Activated gamma-delta T cell treated with Interleukin-2 at 50 U/mL for 16 hours (primary cell): ENCODE results near the gene PRSS21.

ENCODE experiments used
- DNase-seq: peaks from one replicate; pipeline ENCODE4 v3.0.0-alpha.2; 2020

PRSS21 gene, protein sequence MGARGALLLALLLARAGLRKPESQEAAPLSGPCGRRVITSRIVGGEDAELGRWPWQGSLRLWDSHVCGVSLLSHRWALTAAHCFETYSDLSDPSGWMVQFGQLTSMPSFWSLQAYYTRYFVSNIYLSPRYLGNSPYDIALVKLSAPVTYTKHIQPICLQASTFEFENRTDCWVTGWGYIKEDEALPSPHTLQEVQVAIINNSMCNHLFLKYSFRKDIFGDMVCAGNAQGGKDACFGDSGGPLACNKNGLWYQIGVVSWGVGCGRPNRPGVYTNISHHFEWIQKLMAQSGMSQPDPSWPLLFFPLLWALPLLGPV

DNA sequence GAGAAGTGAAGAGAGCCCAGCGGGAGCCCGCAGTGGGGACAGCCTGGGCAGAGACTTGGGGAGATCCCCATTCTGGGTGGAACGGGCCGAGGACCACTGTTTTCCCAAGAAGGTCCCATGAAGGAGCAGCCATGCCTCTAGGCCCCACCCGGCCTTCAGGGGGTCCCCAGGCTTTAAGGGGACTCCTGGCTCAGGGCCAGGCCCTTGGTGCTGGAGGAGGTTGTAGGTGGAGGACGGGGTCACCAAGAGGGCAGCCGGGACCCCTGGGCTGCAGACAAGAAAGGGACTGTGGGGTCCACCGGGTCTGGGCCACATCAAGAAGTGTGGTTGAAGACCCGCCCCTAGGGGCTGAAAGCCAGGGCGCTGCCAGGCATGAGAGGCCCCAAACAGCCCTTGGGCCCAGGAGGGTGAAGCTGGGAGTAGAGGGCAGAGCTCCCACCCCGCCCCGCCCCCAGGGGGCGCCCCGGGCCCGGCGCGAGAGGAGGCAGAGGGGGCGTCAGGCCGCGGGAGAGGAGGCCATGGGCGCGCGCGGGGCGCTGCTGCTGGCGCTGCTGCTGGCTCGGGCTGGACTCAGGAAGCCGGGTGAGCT lies at the start of gene PRSS21:
PRSS21 (plus strand) TSS at position 487 of the 589 bp plus-strand sequence; CDS start at position 519, 32 bp downstream.
- peak; percentile 28 for DNase-seq

DNA sequence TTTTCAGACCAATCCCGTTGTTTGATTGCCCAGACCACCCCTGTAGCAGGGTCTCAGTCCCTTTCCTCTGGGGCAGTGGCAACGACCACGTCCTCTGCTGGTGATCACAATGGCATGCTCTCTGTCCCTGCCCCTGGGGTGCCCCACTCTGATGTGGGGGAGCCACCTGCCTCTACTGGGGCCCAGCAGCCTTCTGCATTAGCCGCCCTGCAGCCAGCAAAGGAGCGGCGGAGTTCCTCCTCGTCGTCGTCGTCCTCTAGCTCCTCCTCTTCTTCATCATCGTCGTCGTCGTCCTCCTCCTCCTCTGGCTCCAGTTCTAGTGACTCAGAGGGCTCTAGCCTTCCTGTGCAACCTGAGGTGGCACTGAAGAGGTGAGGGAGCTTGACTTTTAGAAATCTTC lies 49.1 kb upstream of the PRSS21 start:
- DNase-seq: no peak

DNA sequence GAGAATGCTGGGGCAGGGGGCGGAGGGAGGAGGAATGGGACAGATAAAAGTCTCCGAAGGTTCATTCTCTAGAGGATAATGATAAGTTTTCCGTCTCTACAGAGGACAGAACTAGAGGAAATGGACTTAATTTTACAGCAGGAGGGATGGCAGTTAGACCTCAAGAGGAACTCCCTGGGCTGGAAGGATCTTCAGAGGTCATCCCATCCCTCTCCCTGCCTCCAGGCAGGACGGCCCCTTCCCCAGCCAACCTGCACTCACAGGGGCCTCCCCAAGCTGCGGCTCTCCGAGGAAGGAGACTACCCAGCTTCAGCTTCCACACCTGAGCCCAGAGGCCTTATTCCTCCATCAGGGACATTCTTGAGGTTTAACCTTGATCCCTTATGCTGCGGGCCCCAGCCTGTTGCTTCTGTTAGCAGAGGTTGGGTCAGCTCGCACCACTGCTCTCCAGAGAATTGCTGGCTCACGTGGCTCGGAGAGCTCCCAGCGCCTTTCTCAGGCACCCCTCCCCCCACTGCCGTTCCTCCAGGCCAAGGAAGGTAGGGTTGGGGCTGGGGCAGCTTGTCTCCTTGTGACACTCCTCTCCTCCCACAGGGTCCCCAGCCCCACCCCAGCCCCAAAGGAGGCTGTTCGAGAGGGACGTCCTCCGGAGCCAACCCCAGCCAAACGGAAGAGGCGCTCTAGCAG lies 48.5 kb upstream of the PRSS21 start:
- DNase-seq: no peak

DNA sequence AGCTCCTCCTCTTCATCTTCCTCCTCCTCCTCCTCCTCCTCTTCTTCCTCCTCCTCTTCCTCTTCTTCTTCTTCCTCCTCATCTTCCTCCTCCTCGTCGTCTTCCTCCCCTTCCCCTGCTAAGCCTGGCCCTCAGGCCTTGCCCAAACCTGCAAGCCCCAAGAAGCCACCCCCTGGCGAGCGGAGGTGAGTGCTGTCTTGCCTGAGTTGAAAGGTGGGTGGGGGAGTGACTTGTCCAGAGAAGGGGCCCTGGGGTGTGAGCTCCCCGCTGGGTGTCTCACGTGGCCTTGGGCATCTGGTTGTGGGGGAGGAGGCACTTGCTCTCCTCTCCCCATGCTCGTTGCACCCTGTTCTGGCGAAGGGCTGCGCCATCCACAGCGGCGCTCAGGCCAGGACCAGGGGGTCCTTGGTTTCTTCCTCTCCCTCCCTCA lies 47.9 kb upstream of the PRSS21 start:
- DNase-seq: no peak

DNA sequence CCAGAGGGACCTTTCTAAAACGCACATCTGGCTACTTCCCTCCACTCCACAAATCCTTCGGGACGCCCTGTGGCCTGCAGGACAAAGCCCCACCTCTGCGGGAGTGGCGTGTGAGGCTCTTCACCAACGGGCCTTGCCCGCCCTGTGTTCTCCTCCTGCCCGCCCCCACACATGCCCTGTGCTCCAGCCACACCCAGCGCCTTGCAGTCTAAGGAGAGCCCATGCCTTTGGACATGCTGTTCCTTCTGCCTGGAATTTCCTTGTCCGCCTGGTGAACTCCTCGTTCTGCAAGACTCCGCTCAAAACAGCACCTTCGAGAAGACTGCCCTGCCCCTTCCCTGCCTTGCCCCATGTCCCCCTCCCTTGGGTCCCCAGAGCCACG lies 47.4 kb upstream of the PRSS21 start:
- no peak for DNase-seq

DNA sequence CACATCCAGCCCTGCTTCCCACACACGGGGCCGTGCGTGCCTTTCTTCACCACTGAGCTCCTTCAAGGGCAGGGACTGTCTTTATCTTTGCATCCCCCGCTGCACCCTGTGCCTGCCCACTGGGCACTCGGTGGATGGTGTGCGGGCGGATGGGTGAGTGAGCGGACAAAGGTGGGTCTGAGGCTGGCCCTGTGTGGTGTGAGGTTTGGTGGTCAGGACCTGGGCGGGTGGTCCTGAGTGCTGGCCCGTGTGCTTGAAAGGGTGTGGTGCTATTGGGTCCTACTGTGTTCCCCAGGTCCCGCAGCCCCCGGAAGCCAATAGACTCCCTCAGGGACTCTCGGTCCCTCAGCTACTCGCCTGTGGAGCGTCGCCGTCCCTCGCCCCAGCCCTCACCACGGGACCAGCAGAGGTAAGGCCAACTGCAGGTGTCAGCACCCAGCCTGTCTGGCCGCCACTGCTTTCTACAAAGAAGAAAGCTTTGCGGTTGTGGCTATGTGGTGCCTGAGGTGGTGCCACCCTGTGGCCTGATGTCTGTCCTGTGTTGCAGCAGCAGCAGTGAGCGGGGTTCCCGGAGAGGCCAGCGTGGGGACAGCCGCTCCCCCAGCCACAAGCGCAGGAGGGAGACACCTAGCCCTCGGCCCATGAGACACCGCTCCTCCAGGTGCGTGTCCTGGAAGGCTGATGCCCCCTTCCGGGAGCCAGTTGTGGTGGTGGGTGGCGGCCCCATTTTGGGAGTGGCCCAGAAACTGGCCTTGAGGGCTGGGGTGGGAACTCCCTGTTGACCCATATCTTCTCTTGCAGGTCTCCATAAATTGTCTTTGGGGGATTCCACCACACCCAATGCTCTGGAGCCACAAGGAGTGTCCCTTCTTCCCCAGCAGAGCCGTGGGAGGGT lies 46.7 kb upstream of the PRSS21 start:
- no peak for DNase-seq

DNA sequence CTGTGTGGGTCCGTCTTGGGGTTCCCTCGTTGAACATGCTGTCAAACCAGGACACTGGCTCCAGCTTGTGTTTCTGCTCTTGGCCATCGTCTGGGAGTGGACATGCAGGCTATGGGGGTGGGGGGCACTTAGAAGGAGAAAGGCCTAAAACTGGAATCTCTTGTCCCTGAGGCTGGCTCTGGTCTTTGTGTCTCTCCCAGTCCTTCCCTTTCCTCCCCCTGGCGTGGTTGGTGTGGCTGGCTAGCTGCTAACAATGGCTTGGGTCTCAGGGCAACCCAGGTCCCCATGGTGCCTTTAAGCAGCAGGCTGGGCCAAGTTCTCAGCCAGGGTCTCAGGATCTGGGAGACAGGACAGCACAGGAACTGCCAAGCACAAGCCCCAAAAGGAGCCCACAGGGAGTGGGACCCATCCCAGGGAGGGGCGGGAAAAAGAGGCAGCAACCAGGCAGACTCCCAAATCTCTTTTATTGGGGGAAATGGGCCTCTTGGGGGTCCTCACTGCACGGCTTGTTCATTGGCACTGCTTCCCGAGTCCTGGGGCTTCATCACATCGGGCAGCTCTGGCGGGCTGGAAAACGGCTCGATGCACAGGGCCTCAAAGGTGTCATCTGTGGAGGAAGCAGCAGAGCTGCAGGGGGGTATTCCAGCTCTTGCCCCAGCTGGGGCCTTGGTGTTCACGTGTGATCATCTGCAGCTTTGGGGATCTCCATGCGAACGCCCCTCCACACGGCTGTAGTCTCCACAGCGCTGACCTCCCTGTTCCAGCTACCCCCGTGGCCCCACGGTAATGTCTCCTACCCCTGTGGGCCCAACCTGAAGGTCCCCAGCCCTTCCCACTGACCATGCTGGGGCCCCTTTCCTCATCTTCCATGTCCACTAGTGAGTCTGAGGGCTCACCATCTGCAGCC lies 45.3 kb upstream of the PRSS21 start:
- no peak for DNase-seq

DNA sequence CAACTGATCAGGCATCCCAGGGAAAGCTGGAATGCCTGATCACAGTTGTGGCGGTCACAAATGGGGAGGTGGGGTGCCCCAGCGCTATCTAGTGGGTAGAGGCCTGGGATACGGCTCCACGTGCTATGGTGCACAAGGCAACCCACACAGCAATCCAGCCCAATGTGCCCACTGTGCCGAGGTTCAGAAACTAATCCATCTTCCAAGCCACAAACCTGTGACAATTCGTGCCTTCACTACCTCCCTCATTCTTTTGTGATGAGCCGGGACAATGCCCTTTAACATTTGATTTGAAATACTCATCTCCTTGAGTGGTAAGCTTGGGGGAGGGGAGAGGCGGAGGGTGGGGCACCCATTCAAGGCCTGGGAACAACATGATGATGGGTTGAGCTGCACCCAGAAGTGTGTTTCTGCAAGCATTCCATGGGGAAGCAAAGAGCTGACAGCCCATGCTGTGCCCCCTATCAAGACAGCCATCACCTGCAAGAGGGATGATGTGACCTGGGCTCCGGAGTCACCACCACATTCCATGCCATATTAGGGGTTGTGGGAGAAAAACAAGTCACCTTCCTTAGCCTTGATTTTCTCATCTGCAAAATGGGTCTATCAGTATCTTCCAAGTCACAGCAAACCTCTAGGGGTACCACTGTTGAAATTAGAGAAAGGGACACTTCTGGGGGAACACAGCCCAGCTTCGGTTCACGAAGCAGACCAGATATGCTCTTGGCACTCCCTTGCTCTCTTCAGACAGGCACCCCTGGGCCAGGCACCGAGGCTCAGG lies 43.7 kb upstream of the PRSS21 start:
- DNase-seq: no peak

DNA sequence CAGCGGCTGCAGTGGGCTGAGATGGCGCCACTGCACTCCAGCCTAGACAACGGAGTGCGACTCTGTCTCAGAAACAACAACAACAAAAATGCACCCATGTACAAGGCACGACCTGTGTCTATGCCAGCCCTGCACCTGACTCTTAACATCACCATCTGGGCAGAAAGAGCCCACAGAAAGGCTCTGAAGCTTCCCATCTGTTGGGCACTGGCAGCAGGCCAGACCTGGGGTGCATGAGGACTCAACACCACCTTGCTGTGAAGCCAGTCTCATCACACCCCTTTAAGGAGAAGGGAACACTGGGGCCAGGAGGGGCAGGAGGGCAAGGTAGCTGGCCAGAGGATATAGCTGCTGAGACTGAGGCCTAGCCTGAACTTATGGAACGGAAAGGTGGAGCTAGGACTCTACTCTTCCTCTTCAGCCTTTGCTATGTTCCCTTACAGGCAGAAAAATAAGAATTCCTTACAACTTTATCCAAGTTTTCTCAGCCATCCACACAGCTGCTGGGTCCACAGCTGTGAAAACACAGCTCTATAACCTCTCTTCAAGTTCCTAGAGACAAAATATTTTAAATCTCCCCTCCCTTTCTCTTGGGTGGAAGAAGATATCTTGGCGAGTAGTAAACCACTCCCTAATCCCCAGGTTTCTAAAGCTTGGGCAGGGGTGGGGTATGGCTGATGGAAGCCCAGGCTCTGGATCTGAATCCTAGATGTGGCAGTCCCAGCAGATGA lies 42.7 kb upstream of the PRSS21 start:
- DNase-seq: no peak

DNA sequence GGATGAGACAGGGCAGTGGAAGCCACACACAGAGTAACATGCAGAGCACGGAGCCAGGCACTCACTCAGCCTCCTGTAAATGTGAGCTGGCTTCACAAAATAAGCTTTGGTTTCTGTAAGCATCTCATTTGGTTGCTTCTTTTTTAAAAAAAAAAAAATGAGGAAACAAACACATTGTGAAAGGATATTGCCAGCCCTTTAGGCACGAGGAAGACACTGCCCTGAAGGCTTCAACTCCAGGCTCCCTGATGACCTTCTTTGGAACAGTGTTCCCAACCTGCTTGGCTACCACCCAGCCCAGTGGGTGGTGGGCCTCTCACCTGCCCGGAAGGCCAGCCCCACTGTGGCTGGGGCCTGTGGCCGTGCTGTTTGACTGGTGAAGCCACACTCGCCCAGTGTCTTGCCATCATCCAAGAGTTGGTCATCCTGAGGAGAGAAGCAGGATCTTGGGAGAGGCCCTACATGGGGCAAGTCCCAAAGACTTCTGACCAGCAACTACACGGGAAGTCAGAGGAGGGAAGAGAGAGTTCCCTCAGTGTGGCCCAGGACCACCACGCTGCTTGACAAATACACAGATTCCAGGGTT lies 41.8 kb upstream of the PRSS21 start:
- no peak for DNase-seq

DNA sequence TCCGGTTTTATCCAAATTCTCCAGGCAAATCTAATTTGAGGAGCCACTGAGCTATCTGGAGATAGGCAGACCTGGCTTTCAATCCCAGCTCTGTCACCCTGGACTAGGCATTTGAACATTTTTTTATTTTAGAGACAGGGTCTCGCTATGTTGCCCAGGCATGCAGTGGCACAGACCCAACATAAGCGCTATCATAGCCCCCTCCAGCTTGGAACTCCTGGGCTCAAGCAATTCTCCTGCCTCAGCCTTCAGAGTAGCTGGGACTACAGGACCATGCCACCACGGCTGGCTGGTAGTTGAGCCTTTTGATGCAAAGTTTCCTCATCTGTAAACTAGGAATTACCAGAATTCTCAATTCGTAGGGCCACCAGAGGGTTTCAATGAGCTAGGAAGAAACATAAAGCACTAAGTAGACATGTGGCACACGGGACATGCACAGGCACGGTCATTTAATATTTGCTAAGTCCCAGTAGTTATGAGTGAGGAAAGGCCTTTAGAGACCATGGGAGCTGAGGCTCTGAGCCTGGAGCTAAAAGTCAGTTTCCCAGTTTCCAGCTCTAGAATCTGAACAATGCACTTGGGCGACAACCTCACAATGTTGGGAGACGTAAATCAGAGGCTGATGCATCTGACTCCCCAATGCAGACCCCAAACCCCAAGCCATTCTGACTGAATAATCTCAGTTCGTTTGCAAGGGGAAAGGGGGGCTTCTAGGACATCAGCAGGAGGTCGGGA lies 41.1 kb upstream of the PRSS21 start:
- DNase-seq: no peak

DNA sequence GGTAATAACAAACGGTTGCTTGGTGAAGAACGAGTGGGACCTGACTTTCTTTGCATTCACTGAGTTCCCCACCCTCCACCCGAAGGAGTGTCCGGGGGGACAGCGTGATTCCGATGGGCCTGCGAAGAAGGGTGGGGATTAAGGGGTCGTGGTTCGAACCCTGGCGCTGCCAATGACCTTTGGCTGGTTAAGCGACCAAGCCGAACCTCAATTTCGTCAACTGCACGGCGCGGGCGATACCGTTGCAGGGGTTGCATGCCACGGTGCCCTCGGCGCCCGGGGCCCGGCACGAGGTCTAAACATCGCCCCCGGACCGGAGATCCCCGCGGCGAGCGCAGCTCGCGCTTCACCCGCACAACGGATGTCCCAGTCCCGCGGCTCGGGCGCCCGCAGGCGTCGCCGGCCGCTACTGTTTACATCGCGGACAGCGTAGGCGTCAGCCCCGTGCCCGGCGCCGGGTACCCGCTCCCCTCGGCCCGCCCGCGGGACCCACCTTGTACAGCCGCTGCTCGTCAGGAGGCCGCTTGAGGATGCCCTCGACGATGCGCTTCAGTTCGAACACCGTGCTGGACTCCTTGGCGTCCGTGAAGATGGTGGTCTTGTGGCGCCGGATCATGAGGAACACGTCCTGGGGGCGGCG lies 40.4 kb upstream of the PRSS21 start:
- DNase-seq: peak; percentile 27

DNA sequence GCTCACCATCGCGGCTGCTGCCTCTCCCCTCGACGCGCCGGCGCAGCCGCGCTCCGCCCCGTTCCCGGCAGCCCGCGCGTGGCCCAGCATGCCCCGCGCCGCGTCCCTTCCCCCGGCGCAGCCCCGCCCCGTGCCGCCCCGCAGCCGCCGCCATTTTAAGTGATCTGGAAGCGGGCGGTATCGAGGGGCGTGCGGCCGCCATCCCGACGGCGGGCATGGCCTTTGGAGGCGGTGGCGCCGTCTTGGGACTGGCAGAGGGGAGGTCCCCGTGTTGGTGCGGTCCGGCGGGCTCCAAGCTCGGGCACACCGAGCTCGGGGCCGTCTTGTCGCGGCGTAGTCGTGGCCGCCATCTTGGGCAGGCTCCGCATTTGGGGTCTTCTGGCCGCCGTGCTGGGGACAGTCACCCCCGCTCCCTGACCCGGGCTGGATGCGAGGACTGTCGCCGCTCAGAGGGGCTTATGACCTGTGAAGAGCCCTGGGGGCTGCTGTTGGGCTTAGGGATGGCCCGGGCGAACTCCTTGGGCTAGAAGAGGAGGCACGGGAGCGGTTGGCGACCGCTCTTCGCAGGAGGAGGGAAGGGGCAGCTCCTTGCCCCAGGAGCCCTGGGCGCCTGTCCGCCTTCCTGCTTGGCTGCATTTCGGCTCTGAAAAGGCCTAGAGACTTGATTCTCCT lies 39.7 kb upstream of the PRSS21 start, which contains the start of gene ELOB:
ELOB (minus strand) TSS at position 50 of the 672 bp plus-strand sequence; CDS start at position 9, 41 bp downstream.
- peak; percentile 89 for DNase-seq

DNA sequence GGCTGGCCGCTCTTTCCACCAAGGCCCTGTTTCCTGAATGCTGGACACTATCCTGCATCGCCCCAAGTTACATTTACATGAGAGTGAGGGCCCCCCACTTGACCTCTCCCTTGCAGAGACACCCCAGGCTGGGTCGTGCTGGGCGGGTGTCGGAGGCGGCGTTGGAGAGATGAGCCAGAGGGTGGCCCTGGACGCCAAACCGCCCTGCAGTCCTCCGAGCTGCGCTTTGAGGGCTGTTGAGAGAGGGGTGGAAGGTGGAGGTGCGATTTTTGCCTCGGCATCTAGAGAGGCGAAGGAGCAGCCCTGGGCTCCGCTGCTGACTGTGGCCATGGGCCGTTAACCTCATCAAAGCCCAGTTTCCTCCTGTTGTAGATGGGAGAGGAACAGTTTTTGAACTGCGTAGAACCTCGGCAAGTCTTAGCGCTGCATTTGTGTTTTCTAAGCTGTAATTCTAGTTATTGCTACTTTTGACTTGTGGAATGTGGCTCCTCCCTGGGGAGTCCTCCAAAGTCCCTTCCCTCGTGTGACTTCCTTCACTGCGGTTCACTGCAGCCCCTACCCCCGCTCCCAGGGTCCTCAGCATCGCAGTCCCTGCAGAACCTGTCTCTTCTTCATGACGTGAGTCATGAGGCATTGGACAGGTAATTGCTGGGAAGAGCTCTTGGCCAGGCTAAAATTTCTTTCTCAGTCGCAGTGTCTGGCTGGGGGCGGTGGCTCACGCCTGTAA lies 39.0 kb upstream of the PRSS21 start:
- DNase-seq: peak; percentile 46

DNA sequence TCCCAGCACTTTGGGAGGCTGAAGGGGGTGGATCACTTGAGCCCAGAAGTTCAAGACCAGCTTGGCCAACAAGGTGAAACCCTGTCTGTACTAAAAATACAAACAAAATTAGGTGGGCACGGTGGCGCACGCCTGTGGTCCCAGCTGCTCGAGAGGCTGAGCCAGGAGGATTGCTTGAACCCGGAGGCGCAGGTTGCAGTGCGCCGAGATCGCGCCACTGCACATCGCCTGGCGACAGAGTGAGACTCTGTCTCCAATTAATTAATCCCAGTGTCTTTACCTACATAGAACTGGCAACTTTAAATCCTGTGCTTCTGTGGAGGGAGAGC lies 38.4 kb upstream of the PRSS21 start:
- no peak for DNase-seq

DNA sequence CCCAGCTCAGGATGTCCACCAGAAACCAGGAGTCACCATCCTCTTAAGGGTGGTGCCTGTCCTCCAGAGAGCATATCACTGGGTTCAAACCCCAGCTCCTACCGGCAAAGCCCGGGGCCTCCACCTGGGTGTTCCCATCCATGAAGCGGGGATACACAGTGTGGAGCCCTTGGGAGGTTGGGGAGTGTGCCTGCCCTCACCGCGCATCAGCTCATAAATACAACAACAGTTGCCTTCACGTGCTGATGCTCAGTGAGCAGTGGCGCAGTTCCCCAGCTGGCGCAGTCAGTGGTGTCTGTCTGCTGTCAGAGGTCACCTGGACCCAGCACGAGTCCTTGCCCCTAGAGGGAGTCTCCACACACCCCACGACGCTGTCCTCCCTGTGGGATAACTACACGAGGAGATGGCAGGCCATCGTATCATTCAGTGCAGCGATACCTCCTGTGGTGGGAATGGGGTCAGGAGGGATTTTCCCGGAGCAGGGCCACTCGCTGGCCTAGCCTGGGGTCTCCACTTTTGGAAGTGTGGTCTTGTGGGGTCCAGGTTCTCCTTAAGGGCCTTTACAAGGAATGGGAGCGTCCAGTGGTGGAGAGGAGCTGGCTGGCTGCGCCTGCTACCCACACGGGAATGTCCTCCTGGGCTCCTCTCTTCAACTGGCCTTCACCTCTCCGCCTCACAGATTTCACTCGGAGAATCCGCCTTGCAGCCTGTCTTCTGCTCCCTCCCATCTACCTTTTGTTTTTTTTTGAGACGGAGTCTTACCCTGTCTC lies 37.7 kb upstream of the PRSS21 start:
- no peak for DNase-seq
